Measurements from ENCODE around the gene DENND10.
"Not testable (repeated sequence)": the region's sequence is repeated elsewhere in the genome, so short reads cannot be mapped to it uniquely, and the experiment has no call there.

Gene DENND10, protein sequence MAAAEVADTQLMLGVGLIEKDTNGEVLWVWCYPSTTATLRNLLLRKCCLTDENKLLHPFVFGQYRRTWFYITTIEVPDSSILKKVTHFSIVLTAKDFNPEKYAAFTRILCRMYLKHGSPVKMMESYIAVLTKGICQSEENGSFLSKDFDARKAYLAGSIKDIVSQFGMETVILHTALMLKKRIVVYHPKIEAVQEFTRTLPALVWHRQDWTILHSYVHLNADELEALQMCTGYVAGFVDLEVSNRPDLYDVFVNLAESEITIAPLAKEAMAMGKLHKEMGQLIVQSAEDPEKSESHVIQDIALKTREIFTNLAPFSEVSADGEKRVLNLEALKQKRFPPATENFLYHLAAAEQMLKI

GRCh38 chr10:119103903-119104653 is at the start of gene DENND10:
DENND10 (plus strand) TSS chr10:119104113; CDS start chr10:119104143, 30 bp downstream.
- no peak for DNase-seq

DNA sequence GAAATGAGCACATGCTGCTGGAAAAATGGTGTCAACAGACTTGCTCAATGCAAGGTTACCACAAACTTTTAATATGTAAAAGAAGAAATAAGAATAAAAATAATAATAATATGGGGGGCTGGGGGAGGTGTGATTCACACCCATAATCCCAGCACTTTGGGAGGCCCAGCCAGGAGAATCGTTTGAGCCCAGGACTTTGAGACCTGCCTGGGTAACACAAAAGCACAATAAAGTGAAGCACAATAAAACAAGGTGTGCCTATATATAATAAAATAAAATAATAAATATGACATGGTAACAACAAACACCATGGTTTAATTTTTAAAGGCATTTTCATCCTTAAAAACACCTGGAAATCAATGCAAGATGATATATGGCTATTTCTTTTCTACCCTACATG is 48.4 kb upstream of the DENND10 start:
- no peak for DNase-seq

DNA sequence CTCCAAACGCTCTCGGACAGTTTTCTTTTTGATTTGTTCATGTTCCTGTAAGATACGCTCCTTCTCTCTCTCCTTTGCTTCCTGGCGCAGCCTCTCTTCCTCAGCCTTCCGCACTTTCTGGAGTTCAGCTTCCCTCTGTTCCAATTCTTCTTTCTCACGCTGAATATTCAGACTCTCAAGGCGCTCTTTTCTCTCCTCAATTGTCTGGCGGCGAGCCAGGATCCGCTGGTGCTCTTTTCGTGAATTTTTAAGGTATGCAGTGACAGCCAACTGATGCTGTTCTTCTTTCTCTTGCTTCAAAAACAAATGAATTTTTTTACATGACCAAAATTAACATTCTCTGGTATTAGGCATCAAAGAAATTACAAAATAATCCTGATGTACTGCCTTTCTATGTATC is 45.9 kb upstream of the DENND10 start:
- no peak for DNase-seq

- DNase-seq = no peak
These were observed 44.4 kb upstream of the DENND10 start for GRCh38 chr10:119059557-119059956.

DNA sequence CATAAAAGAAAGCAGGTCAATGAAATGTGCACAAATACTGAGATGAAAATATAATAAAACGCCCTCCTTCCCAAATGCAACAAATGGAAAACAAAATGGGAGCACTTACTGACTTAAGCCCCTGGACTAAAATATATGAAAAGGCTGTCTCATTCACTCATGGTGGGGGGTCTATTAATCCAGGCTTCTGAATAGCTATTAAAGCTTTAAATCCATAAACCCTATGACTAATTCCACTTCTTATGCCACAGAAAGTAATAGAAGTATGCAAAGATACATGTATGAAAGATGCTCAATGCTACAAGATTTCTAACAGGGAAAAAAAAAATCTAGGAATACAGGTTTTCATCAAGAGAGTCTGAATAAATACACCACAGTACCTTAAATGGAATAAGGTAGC is 43.8 kb upstream of the DENND10 start:
- no peak for DNase-seq

GRCh38 chr10:119061352-119061751 is 42.6 kb upstream of the DENND10 start:
- no peak for DNase-seq

GRCh38 chr10:119061926-119062325 is 42.0 kb upstream of the DENND10 start:
- no peak for DNase-seq

GRCh38 chr10:119070395-119071165 is 33.3 kb upstream of the DENND10 start:
- no peak for DNase-seq

GRCh38 chr10:119073584-119073983 is 30.3 kb upstream of the DENND10 start:
- no peak for DNase-seq

DNA sequence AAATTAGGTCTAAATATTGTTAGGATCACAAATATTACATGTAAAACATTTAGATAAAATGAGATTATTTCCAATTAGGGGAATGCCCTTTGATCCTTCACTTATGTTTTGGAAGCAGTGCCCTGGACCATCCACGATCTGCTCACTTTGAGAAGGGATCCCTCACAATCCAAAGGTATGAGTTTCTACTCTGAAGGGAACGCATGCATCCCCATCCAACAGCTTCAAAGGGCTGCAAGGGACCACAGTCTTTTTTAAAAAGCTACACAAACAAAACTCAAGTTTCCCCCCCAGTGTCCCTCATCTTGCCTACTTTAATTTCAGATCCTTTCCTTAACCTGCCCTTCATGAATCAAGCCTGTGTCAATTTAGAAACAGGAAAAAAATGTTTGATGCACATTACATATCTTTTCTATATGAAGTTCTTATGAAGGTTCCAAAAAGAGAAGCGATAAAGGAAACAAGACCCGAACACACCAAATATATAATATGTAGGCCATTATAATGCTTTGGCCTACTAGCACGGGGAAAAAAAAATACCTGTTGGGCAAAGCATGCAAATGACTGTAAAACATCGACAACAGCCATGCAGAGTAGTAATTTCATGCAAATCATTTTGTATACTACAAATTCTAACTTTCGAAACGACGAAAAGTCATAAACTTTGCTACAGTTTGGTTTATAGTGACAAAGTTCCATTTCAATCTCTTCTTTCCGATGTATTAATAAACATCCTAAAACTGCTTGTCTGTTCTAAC is 25.3 kb upstream of the DENND10 start:
- DNase-seq = no peak

DNA sequence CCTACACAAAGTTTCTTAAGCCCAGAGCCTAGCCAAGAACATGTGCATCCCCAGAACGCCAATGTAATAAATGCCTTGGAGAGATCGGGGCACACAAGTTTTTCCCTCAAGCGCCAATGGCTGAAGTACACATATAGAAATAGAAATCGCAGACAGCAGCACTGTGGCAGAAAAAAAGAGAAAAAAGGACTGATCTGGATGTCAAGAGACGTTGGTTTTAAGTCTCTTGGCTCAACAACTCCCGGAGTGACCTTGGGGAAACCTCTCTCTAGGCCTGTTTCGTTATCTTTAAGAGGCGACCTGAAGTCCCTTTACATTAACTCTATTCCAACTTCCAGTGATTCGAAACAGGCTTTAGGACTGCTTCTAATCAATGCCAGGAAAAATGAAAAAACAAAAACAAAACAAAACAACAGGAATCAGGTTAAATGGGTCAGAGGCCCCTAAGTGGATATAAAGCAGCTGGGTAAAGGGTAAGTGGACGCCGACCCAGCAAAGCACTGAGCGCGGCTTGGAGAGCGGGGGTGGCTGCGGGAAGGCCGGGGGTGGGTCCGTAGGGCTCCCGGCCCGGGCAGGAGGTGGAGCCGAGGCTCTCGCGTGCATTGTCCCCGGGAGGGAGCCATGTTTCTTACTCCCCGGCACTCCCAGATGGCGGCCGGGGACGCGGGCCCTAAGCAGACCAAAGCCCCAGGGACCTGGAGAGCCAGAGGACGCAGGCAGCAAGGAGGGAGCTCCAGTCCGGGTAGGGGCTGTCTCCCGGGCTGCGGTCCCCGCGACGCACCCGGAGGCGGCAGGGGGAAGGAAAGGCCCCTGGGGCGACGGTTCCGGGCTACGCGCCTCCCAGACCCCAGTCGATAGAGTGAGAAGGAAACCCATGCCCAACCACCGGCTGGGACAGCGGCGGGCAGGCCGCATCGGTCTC is 24.1 kb upstream of the DENND10 start:
- no peak for DNase-seq

GRCh38 chr10:119080521-119081259 is 23.2 kb upstream of the DENND10 start, which contains the start of gene EIF3A:
EIF3A (minus strand) TSS chr10:119080817; CDS start chr10:119080676, 141 bp downstream.
- DNase-seq = no peak

DNA sequence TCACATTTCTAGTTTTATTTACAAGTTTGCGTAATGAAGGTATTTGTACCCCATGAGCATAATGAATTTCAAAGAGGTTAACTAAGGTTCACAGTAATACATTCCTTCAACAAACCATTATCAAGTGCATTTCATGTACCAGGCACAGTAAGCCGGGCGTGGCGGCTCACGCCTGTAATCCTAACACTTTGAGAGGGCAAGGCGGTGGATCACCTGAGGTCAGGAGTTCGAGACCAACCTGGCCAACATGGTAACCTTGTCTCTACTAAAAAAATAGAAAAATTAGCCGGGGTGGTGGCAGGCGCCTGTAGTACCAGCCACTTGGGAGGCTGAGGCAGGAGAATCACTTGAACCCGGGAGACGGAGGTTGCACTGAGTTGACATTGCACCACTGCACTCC is 19.0 kb upstream of the DENND10 start:
- no peak for DNase-seq

DNA sequence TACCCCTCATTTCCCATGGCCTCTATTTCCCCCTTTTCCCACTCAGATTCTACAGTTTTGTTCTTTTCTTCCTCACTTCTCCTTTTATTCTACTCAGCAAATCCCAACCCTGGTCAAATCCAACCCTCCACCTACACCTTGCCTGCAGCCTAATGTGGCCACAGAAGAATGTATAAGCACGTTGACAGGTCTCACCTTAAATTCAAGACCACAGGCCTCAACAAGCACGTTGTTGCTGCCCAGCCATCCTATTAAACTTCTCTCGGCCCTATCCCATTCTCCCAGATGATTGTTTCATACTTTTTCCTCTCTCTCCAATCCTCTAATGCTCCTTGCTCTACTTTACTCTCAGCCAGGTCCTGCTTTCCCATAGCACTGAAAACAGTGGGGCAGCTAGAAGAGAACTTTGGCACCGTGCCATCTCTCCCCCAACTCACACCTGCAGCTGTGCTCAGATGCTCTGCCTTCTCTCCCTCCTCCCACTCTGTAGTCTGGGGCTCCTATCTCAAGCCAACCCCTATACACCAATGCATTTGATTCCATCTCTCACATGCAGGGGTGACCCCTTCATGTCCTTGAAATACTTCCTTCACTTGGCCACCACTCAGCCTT is 16.5 kb upstream of the DENND10 start:
- no peak for DNase-seq

DNA sequence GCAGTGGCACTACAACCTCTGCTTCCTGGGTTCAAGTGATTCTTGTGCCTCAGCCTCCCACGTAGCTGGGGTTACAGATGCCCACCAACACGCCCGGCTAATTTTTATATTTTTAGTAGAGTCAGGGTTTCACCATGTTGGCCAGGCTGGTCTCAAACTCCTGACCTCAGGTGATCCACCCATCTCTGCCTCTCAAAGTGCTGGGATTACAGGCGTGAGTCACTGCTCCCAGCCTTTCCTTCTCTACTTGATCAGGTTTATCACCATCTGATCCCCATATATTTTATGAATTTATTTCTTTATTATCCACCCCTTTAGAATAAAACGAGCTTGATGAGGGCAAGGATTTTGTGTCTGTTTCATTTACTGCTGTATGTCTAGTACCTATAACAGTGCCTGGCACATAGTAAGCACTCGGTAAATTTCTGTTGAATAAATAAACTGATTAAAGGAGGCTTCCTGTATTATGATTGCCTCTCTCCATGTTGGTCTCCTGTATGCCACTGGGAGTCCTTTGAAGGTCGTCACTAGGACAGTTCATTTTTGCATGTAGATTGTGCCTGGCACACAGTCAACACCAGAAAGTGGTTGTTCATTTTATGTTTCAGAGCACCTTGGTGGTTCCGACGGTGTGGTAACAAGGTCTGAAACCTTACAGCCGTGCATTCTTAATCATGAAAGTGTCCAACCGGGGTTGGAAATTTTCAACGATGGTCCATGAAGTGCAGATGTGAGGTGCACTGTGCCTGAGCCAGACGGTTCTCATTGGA is 13.7 kb upstream of the DENND10 start:
- no peak for DNase-seq

DNA sequence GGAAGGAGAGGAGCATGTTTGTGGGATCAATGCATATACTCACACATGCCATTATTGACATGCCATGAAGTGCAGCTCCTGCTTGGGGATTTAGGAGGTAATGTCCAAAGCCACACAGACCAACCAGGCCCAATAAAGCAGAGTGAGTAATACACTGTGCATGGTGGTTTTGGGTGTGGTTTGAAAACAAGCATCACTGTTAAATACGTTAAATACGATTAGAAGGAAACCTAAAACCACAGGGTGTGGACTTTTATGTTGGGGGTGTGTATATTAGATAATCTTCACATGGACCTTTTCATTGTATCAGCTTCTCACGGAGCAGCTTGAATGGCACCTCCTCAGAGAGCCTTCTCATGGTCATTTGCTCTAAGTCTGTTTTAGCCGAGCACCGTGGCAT is 12.9 kb upstream of the DENND10 start:
- DNase-seq = no peak

DNA sequence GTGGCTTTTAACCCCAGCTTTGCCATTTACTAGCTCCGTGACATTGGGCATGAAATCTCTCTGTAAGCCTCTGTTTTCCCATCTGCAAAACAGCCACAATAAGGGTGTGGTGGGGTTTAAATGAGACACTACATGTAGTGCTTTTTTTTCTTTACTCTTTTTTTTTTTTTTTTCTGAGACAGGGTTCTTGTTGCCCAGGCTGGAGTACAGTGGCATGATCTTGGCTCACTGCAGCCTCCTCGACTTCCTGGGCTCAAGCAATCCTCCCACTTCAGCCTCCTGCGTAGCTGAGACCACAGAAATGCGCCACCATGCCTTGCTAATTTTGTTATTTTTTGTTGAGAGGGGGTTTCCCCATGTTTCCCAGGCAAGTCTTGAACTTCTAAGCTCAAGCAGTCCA is 8.3 kb upstream of the DENND10 start:
- DNase-seq = no peak

- not testable (repeated sequence) for DNase-seq
These were observed 7.1 kb upstream of the DENND10 start for GRCh38 chr10:119096641-119097415.

- DNase-seq = no peak
These were observed 5.3 kb upstream of the DENND10 start for GRCh38 chr10:119098576-119098975.

Measured in NCI-H2029 treated with DMSO at 0.1 percent for 48 hours (cell line).